Activated T-helper 1 cell treated with anti-CD3 and anti-CD28 coated beads, Interleukin-12 subunit alpha, Interleukin-12 subunit beta, Interleukin-2, Interleukin-4 antibody, amounts not matched to agents 30 ng/mL and 10 ng/mL and 1 ng/mL, durations not matched to agents 14 hours and 24 hours and 36 hours (primary cell): Measurements from ENCODE around the gene CPNE9. TPM values are rescaled to one million over a fixed set of nuclear protein-coding genes. Genes with fewer than 3 reads are reported as not detected.
"Not testable (repeated sequence)": the region's sequence is repeated elsewhere in the genome, so short reads cannot be mapped to it uniquely, and the experiment has no call there.

Source experiments
- DNase-seq: peaks from one replicate; pipeline ENCODE4 v3.0.0; 2021; ENCODE audit warnings: low spot score
- H3K27ac Mint-ChIP-seq: one replicate; pipeline ENCODE4 v1.8.0; 2021; ENCODE audit warnings: mild to moderate bottlenecking, mixed read lengths
- H3K27me3 Mint-ChIP-seq: one replicate; pipeline ENCODE4 v1.8.0; 2022; ENCODE audit warnings: mild to moderate bottlenecking, moderate library complexity, mixed read lengths; ENCODE audit not compliant: insufficient read depth
- H3K36me3 Mint-ChIP-seq: one replicate; pipeline ENCODE4 v1.8.0; 2021; ENCODE audit warnings: low read depth, mixed read lengths
- H3K4me1 Mint-ChIP-seq: one replicate; pipeline ENCODE4 v1.8.0; 2021; ENCODE audit warnings: low read depth, mixed read lengths
- H3K4me3 Mint-ChIP-seq: one replicate; pipeline ENCODE4 v1.8.0; 2021; ENCODE audit warnings: mild to moderate bottlenecking, moderate library complexity, mixed read lengths
- H3K9me3 Mint-ChIP-seq: one replicate; pipeline ENCODE4 v1.8.0; 2021; ENCODE audit warnings: mixed read lengths
- intact Hi-C: fragments of 100-400 bp; cut with micrococcal nuclease; formaldehyde crosslinking; loops from one replicate; pipeline ENCODE4 v1.15.1; 2024
- total RNA-seq: library from RNA; stranded (reverse); gene quantifications from 2 replicates; pipeline ENCODE4 v1.2.3, GENCODE V29; 2022

CPNE9 gene
- total RNA-seq, 1 donor from 2014 or later = not detected

DNA sequence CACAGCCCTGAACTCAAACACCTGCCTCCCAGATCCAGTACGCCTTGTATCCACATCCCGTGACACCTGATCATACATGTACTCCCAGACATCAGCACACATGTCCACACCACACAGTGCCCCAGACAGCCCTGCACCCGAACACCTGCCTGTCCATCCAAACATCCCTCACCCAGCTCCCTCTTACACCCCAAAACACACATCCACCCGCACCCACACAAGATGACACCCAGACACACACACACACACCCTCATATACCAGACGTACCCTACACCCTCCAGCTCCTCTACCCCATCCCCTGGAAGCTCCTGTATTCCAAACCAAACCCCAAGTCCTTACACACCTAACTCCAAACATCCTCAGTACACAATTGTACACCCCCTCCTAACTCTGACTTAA is 65.4 kb downstream of the CPNE9 start:
- H3K27me3 Mint-ChIP-seq = peaks cover 2% of the 10 kb centered on the region
- no peak for DNase-seq
- no peaks in the 10 kb centered on the region for H3K9me3 Mint-ChIP-seq
- peak overlapping the region; percentile 80 for H3K4me3 Mint-ChIP-seq
- H3K4me1 Mint-ChIP-seq = peaks cover 30% of the 10 kb centered on the region
- intact Hi-C loops = loop anchor here (1.0 to 2.0 kb wide), 3 partner anchors 9 to 19 kb away; no protein-coding TSS in a partner anchor
- H3K27ac Mint-ChIP-seq = peak overlapping the region; percentile 57
- peaks cover 13% of the 10 kb centered on the region for H3K36me3 Mint-ChIP-seq

DNA sequence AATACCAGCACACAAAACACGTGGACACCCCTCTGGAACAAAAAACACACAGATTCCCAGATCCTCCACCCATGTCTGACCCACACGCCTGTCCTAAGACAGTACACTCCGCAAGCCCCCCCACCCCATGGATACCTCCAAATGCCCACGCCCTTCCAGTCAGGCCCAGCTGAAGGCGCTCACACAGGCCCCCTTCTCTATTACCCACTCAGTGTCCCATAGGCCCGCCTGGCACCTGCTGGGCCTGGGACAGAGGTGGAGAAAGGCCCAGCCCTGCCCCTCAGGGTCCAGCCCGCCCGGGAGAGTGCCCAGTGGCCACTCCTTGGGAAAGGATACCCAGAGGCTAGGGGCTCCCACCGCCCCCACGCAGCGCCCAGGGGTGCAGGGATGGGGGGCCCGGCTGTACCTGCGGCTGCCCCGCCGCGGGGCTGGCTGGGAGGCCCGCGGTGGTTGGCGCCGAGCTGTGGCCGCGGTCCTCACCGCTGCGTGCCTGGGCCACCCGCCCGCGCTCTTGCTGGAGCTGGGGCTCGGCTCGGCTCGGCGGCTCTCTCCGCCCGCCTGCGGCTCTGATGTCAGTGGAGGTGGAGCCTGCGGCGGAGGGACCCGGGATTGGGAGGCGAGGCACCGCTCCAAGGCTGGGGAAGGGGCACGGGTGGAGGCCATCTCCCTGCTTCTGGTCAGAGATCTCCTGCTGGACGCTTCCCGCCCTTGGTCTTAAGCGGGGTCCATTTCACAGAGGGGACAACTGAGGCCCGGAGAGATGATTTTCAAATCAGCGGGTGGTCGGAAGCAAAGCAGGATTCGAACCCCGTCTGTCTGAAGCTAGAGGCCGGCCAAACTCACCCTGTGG is 66.0 kb downstream of the CPNE9 start, which contains the start of gene CAMK1:
Gene CAMK1, minus strand, starts transcription at position 522 of the 850 bp plus-strand sequence. CDS start 2,198 bp downstream, outside the sequence.
- Mint-ChIP-seq H3K27ac (peak within 1 kb of the TSS; percentile 71), H3K27me3 (peaks cover 2% of the 10 kb centered on the region), H3K36me3 (peaks cover 12% of the 10 kb centered on the region), H3K4me3 (peak within 1 kb of the TSS; percentile 80), H3K4me1 (peaks cover 30% of the 10 kb centered on the region), H3K9me3 (no peaks in the 10 kb centered on the region)
- intact Hi-C loops = loop anchor here (1.0 to 2.0 kb wide), 3 partner anchors 9 to 19 kb away; no protein-coding TSS in a partner anchor
- DNase-seq = peak; percentile 67

DNA sequence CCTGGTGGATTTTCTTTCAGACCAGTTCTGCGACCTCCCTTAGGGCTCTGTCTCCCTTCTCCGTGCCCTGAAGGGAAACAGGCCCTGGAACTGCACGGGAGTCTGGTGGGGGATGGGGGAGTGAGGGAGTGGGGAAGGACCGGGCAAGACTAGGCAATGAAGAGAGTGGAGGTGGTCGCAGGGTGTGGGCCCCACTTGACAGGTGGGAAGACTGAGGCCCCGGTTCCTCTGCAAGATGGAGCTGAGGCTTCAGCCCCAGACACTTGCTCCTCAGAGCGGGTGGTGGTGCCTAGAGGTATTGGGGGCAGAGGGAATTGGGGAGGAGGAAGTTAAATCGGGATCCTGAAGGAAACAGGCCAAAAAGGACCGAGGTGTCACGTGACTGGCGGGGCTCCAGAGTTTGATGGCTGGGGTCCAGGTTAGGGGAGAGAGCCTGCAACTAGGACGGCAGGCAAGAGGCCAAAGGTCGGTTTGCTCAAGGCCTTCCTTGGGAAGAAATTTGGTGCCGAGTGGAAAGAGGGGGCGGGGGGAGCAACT is 66.7 kb downstream of the CPNE9 start:
- intact Hi-C loops = no loop called here
- peak overlapping the region; percentile 78 for H3K4me3 Mint-ChIP-seq
- H3K36me3 Mint-ChIP-seq = peaks cover 11% of the 10 kb centered on the region
- peak overlapping the region; percentile 71 for H3K27ac Mint-ChIP-seq
- H3K9me3 Mint-ChIP-seq = no peaks in the 10 kb centered on the region
- H3K27me3 Mint-ChIP-seq = peaks cover 2% of the 10 kb centered on the region
- no peak for DNase-seq
- H3K4me1 Mint-ChIP-seq = peaks cover 32% of the 10 kb centered on the region

DNA sequence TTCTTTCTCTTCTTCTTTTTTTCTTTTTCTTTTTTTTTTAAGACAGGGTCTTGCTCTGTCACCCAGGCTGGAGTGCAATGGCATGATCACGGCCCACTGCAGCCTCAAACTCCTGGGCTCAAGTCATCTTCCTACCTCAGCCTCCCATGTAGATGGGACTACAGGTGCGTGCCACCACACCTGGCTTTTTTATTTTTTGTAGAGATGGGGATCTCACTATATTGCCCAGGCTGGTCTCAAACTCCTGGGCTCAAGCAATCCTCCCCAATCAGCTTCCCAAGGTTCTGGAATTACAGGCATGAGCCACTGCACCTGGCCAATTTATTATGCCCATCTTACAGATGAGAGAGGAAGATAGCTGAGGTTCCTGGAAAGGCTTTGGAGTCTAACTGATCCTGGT is 67.4 kb downstream of the CPNE9 start:
- peak overlapping the region; percentile 78 for H3K4me3 Mint-ChIP-seq

DNA sequence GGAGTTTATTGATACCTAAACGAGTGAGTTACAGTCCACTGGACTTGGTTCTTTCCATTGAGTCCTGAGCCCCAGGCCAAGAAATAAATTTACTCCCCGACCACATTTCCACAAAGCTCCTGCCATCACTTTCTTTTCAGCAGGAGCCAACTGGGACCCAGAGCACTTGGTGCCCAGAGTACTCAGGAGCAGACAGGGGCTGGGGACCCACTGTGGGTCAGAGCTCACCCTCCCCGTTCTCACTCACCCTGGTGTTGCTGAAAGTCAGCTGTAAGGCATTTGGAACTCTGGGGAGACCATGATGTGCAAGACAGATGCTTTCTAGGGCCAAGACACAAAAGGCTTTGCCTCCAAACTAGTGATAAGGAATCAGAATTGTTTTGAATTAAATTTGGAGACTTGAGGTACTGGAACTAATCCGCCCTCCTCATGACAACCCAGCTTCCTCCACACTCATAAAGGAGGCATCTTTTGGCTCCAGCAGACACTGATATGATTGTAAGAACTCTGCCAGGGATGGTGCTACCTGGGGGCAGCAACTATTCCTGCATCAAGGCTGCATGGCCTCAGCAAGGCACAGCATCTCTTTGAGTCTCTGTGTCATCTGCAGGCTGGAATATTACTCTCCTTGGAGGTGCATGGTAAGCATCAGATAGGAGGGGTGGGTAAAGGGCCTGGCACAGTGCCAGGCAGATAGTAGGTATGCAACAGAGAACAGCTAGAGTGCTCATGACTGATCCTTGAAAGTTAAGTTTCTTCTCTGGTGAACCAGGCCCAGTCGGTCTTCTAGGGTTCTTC is 73.5 kb downstream of the CPNE9 start:
- peaks cover 23% of the 10 kb centered on the region for H3K36me3 Mint-ChIP-seq
- H3K27me3 Mint-ChIP-seq = no peaks in the 10 kb centered on the region
- H3K4me3 Mint-ChIP-seq = peak overlapping the region; percentile 53
- intact Hi-C loops = no loop called here
- peaks cover 55% of the 10 kb centered on the region for H3K4me1 Mint-ChIP-seq
- H3K27ac Mint-ChIP-seq = peak overlapping the region; percentile 90
- peaks cover 3% of the 10 kb centered on the region for H3K9me3 Mint-ChIP-seq
- no peak for DNase-seq

More for the DNA sequence above, 67.4 kb downstream of the CPNE9 start:
- H3K36me3 Mint-ChIP-seq, H3K27me3 Mint-ChIP-seq, DNase-seq, intact Hi-C loops, H3K9me3 Mint-ChIP-seq: not testable (repeated sequence)
- Mint-ChIP-seq H3K4me1 (peaks cover 33% of the 10 kb centered on the region), H3K27ac (peak overlapping the region; percentile 45)

DNA sequence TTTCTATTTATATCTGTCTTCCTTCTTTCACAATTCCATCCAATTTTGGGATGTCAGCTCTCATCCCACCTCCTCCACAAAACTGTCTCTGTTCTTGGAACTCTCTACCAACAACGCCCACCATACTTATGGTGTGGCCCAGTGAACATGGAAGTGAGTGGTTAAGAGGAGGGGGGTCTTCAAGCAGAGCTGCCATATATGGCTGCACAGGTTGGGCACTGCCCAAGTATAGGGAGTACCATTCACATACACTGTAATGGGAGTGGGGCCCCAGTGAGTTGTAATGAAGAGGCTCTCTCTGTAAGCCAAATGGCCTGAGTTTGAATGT is 74.0 kb downstream of the CPNE9 start:
- intact Hi-C loops = loop anchor here (1.0 to 2.0 kb wide), 6 partner anchors 8 to 67 kb away; partner anchors contain the start of genes BRPF1, CAMK1, RPUSD3 and TADA3
- no peak for DNase-seq
- no peaks in the 10 kb centered on the region for H3K27me3 Mint-ChIP-seq
- H3K27ac Mint-ChIP-seq = peak overlapping the region; percentile 90
- H3K9me3 Mint-ChIP-seq = peaks cover 3% of the 10 kb centered on the region
- peaks cover 24% of the 10 kb centered on the region for H3K36me3 Mint-ChIP-seq
- peak overlapping the region; percentile 53 for H3K4me3 Mint-ChIP-seq
- peaks cover 55% of the 10 kb centered on the region for H3K4me1 Mint-ChIP-seq

DNA sequence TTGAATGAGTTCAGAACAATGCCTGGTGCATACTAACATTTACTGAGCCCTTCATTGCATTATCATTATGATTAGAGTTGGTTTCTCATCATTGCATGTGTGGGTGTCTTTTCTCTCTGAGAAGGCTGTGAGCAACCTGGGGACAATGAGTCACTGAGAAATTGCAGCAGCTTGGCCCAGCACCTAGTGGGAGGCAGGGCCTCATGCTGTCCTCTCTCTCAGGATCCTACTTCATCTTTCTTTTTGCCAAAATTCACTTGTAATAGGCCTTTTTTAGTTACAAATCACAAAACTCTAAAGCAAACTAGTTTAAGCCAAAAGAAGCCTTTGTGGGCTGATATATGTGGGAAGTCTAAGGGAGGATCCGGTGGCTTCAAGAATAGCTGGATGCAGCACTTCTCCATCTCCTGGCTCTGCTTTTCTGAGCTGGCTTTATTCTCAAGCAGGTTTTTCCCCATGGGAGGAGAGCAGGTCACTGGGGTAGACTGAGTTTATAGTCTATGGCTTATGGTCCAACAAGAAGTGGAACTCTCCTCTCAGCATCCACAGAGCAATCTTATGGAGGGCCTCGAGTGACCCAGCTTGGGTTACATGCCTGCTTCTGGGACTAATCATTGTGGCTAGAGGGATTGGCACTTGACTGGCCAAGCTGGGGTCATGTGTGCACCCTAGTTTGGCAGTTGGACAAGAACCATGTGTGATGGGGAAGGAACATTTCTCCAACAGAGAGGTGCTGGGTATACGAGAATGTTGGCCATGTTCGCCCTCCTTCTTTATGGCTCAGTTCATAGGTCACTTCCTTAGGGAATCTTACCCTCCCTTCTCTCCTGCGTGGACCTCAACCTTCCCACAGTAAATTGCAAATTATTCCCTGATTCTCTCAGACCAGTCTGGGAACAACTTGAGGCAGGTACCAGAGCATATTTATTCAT is 74.8 kb downstream of the CPNE9 start:
- peak overlapping the region; percentile 53 for H3K4me3 Mint-ChIP-seq
- DNase-seq = peak; percentile 16

DNA sequence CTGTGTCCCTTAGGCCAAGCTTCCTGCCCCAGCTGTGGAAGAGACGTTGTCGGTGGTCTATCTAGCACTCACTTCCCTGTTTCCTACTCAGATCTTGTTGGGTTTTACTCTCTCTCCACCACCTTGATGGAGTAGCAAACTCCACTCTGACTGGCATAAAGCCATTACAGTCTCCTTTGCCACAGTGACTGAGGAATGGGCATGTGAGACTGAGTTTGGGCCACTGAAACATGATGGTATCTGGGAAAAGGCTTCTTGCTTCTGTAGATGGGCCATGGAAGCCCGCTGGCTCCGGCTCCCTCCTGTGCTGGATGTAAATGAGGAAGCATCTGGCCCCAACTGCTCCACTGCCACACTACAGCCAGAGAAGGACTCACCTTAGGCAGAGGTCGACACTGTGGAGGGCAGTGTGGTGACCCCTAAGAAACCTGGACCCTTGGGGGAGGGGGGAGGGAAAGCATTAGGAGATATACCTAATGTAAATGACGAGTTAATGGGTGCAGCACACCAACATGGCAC is 75.5 kb downstream of the CPNE9 start:
- peaks cover 30% of the 10 kb centered on the region for H3K36me3 Mint-ChIP-seq
- peak overlapping the region; percentile 90 for H3K27ac Mint-ChIP-seq
- H3K4me3 Mint-ChIP-seq = peak overlapping the region; percentile 45
- no peaks in the 10 kb centered on the region for H3K27me3 Mint-ChIP-seq
- H3K9me3 Mint-ChIP-seq = peaks cover 3% of the 10 kb centered on the region
- intact Hi-C loops = loop anchor here (2.0 kb wide), 1 partner anchor 66 kb away; the partner anchor contains the start of gene RPUSD3
- no peak for DNase-seq
- peaks cover 55% of the 10 kb centered on the region for H3K4me1 Mint-ChIP-seq

More for the DNA sequence above, 74.8 kb downstream of the CPNE9 start:
- Mint-ChIP-seq H3K36me3 (peaks cover 28% of the 10 kb centered on the region), H3K4me1 (peaks cover 55% of the 10 kb centered on the region), H3K27me3 (no peaks in the 10 kb centered on the region), H3K9me3 (peaks cover 3% of the 10 kb centered on the region), H3K27ac (peak overlapping the region; percentile 90)
- intact Hi-C loops = loop anchor here (1.0 to 2.0 kb wide), 6 partner anchors 9 to 66 kb away; partner anchors contain the start of genes BRPF1, CAMK1, RPUSD3 and TADA3

Other genes starting within 250 kb of the CPNE9 start
- gene LHFPL4, start 150.0 kb upstream of the CPNE9 start, total RNA-seq = not detected in 2 replicates
- gene MTMR14, start 54.3 kb upstream of the CPNE9 start, total RNA-seq = 42.9 and 46.9 TPM in 2 replicates
- gene BRPF1, start 27.9 kb downstream of the CPNE9 start, total RNA-seq = 44.6 and 45.9 TPM in 2 replicates
- 40.2 and 40.6 TPM in 2 replicates for gene OGG1, start 46.1 kb downstream of the CPNE9 start, total RNA-seq
- gene CAMK1, start 66.1 kb downstream of the CPNE9 start, total RNA-seq = 55.0 and 57.8 TPM in 2 replicates
- gene TADA3, start 88.6 kb downstream of the CPNE9 start, total RNA-seq = 63.4 and 63.6 TPM in 2 replicates
- gene ARPC4, start 89.2 kb downstream of the CPNE9 start, total RNA-seq = 268 and 273 TPM in 2 replicates
- gene TTLL3, start 106.4 kb downstream of the CPNE9 start, total RNA-seq = 26.5 and 33.6 TPM in 2 replicates
- gene RPUSD3, start 140.2 kb downstream of the CPNE9 start, total RNA-seq = 79.2 and 79.5 TPM in 2 replicates
- gene CIDEC, start 176.4 kb downstream of the CPNE9 start, total RNA-seq = not detected in 2 replicates
- gene JAGN1, start 186.8 kb downstream of the CPNE9 start, total RNA-seq = 42.4 and 46.3 TPM in 2 replicates
- gene IL17RE, start 199.0 kb downstream of the CPNE9 start, total RNA-seq = 3.2 and 3.5 TPM in 2 replicates
- gene IL17RC, start 213.3 kb downstream of the CPNE9 start, total RNA-seq = 0.64 and 0.83 TPM in 2 replicates
- 18.7 and 20.6 TPM in 2 replicates for gene CRELD1, start 230.0 kb downstream of the CPNE9 start, total RNA-seq
- 16.4 and 16.8 TPM in 2 replicates for gene PRRT3, start 248.6 kb downstream of the CPNE9 start, total RNA-seq